Muscle layer of duodenum (tissue), 2 donors: Measurements from ENCODE around the gene FILIP1.

Source experiments
- H3K27ac ChIP-seq: one replicate; pipeline ENCODE4 v1.7.0; 2013; ENCODE audit warnings: mild to moderate bottlenecking, low read length
- H3K27me3 ChIP-seq: one replicate; pipeline ENCODE4 v1.7.0; 2013; ENCODE audit warnings: low read depth, mild to moderate bottlenecking, control low read depth, low read length
- H3K36me3 ChIP-seq, 2 donors: one replicate each; pipeline ENCODE4 v1.7.0; 2013; ENCODE audit warnings: low read length in 2 of 2, control low read depth in 1 of 2, mild to moderate bottlenecking in 1 of 2; ENCODE audit not compliant: insufficient read depth in 2 of 2, control insufficient read depth in 1 of 2
- H3K4me1 ChIP-seq, 2 donors: one replicate each; pipeline ENCODE4 v1.7.0; 2013; ENCODE audit warnings: low read length in 2 of 2, mild to moderate bottlenecking in 2 of 2, control low read depth in 1 of 2, moderate library complexity in 1 of 2; ENCODE audit not compliant: insufficient read depth in 2 of 2, control insufficient read depth in 1 of 2
- H3K4me3 ChIP-seq, 2 donors: one replicate each; pipeline ENCODE4 v1.7.0; 2013; ENCODE audit warnings: low read length in 2 of 2, low read depth in 1 of 2, mild to moderate bottlenecking in 1 of 2
- H3K9me3 ChIP-seq, 2 donors: one replicate each; pipeline ENCODE4 v1.7.0; 2013; ENCODE audit warnings: low read length in 2 of 2, control low read depth in 1 of 2, mild to moderate bottlenecking in 1 of 2; ENCODE audit not compliant: control insufficient read depth in 1 of 2
- donor health status: healthy.

The FILIP1 gene

GRCh38 chr6:75492386-75493153, 1.0 kb downstream of the FILIP1 start:
- Histone ChIP-seq H3K4me3 (peak overlapping the region; percentile 60 to 74), H3K4me1 (peaks cover 0 to 7% of the 10 kb centered on the region in 2 donors), H3K9me3 (no peaks in the 10 kb centered on the region), H3K36me3 (no peaks in the 10 kb centered on the region), H3K27ac (peak overlapping the region; percentile 94), H3K27me3 (no peaks in the 10 kb centered on the region)

GRCh38 chr6:75491291-75491690, 2.3 kb downstream of the FILIP1 start:
- H3K4me1 ChIP-seq, result peaks cover 0 to 14% of the 10 kb centered on the region in 2 donors
- no peaks in the 10 kb centered on the region for H3K36me3 ChIP-seq
- H3K4me3 ChIP-seq, result peak overlapping the region; percentile 60 to 74
- H3K9me3 ChIP-seq, result no peaks in the 10 kb centered on the region
- peak overlapping the region; percentile 94 for H3K27ac ChIP-seq
- H3K27me3 ChIP-seq, result no peaks in the 10 kb centered on the region

GRCh38 chr6:75490706-75491105, 2.9 kb downstream of the FILIP1 start:
- H3K4me3 ChIP-seq, result peak overlapping the region; percentile 60 to 74
- no peaks in the 10 kb centered on the region for H3K27me3 ChIP-seq
- H3K9me3 ChIP-seq, result no peaks in the 10 kb centered on the region
- H3K27ac ChIP-seq, result peak overlapping the region; percentile 94
- peaks cover 0 to 12% of the 10 kb centered on the region in 2 donors for H3K4me1 ChIP-seq
- no peaks in the 10 kb centered on the region for H3K36me3 ChIP-seq

- peak overlapping the region; percentile 10 to 19 for H3K4me3 ChIP-seq
- H3K4me1 ChIP-seq, result peaks cover 0 to 11% of the 10 kb centered on the region in 2 donors
- H3K27me3 ChIP-seq, result no peaks in the 10 kb centered on the region
- H3K9me3 ChIP-seq, result no peaks in the 10 kb centered on the region
- peak overlapping the region; percentile 46 for H3K27ac ChIP-seq
- H3K36me3 ChIP-seq, result no peaks in the 10 kb centered on the region
Observed at GRCh38 chr6:75489025-75489424, 4.6 kb downstream of the FILIP1 start.

- Histone ChIP-seq H3K36me3 (no peaks in the 10 kb centered on the region), H3K27me3 (no peaks in the 10 kb centered on the region), H3K4me3 (peak overlapping the region in 1 of 2 donors; percentile 33), H3K27ac (peak overlapping the region; percentile 46), H3K4me1 (peaks cover 4 to 21% of the 10 kb centered on the region in 2 donors), H3K9me3 (no peaks in the 10 kb centered on the region)
Observed at GRCh38 chr6:75488033-75488432, 5.6 kb downstream of the FILIP1 start.

GRCh38 chr6:75486850-75487518, 6.6 kb downstream of the FILIP1 start:
- H3K36me3 ChIP-seq, result no peaks in the 10 kb centered on the region
- H3K9me3 ChIP-seq, result no peaks in the 10 kb centered on the region
- peaks cover 4 to 26% of the 10 kb centered on the region in 2 donors for H3K4me1 ChIP-seq
- H3K4me3 ChIP-seq, result no peak overlapping the region
- no peaks in the 10 kb centered on the region for H3K27me3 ChIP-seq
- peak overlapping the region; percentile 46 for H3K27ac ChIP-seq

GRCh38 chr6:75484535-75484934, 9.1 kb downstream of the FILIP1 start:
- H3K4me1 ChIP-seq, result peaks cover 4 to 34% of the 10 kb centered on the region in 2 donors
- H3K27me3 ChIP-seq, result no peaks in the 10 kb centered on the region
- H3K9me3 ChIP-seq, result no peaks in the 10 kb centered on the region
- no peak overlapping the region for H3K4me3 ChIP-seq
- no peaks in the 10 kb centered on the region for H3K36me3 ChIP-seq
- no peak overlapping the region for H3K27ac ChIP-seq

- Histone ChIP-seq H3K27ac (no peak overlapping the region), H3K9me3 (no peaks in the 10 kb centered on the region), H3K27me3 (no peaks in the 10 kb centered on the region), H3K36me3 (no peaks in the 10 kb centered on the region), H3K4me3 (no peak overlapping the region), H3K4me1 (peaks cover 4 to 36% of the 10 kb centered on the region in 2 donors)
Observed at GRCh38 chr6:75483136-75483952, 10.3 kb downstream of the FILIP1 start.

- Histone ChIP-seq H3K27ac (peak overlapping the region; percentile 68), H3K36me3 (no peaks in the 10 kb centered on the region), H3K9me3 (no peaks in the 10 kb centered on the region), H3K4me3 (no peak overlapping the region), H3K4me1 (peaks cover 4 to 28% of the 10 kb centered on the region in 2 donors), H3K27me3 (no peaks in the 10 kb centered on the region)
Observed at GRCh38 chr6:75481936-75482593, 11.5 kb downstream of the FILIP1 start.

- peaks cover 4 to 27% of the 10 kb centered on the region in 2 donors for H3K4me1 ChIP-seq
Observed at GRCh38 chr6:75481394-75481793, 12.2 kb downstream of the FILIP1 start.

More at GRCh38 chr6:75481394-75481793, 12.2 kb downstream of the FILIP1 start:
- Histone ChIP-seq H3K27ac (peak overlapping the region; percentile 68), H3K9me3 (no peaks in the 10 kb centered on the region), H3K4me3 (no peak overlapping the region), H3K27me3 (no peaks in the 10 kb centered on the region), H3K36me3 (no peaks in the 10 kb centered on the region)
